T-cell (primary cell): ENCODE data around the gene TRMT13. TPM values are rescaled to one million over a fixed set of nuclear protein-coding genes. Genes with fewer than 3 reads are reported as not detected.
A peak's percentile ranks its signal among the peaks of the same experiment; 100 is the strongest.

Source experiments
- ATAC-seq, 4 experiments: fragments of 200-7000 bp in 3 of 4; fragments of 150-1000 bp in 1 of 4; cut with Tn5 transposase; replicated peaks in 1 of 4; 1 replicate in 3 of 4; 2 replicates in 1 of 4; pipeline ENCODE4 v1.10.0; 2021; ENCODE audit warnings: moderate library complexity in 3 of 4, mild to moderate bottlenecking in 2 of 4, moderate number of reproducible peaks in 1 of 4
- CTCF ChIA-PET, 2 donors: fragments of 300-600 bp; sonication (Branson Sonifier 250); formaldehyde crosslinking; loops; one replicate each; lab custom pipeline; 2022; ENCODE audit warnings: antibody characterized with exemption in 2 of 2; lab: Charles Lee
- POLR2A ChIA-PET, 2 donors: fragments of 300-600 bp; sonication (Branson Sonifier 250); formaldehyde crosslinking; loops; one replicate each; lab custom pipeline; 2022; ENCODE audit warnings: antibody characterized with exemption in 2 of 2; lab: Charles Lee
- DNase-seq, 35 experiments: peaks; one replicate each; pipeline versions ENCODE4 v3.0.0 to v3.0.0-alpha.2; 2013 to 2023
- H3K27ac ChIP-seq: one replicate; pipeline ENCODE4 v1.5.1; 2013; ENCODE audit warnings: low read length
- H3K27me3 ChIP-seq, 2 experiments: replicated peaks in 1 of 2; 1 replicate in 1 of 2; 2 replicates in 1 of 2; pipeline versions ENCODE4 v1.6.1 to v1.7.0; 2013; ENCODE audit warnings: low read length in 1 of 2, mixed read lengths in 1 of 2; ENCODE audit not compliant: control insufficient read depth in 2 of 2, insufficient read depth in 2 of 2; ENCODE audit errors: extremely low read depth in 1 of 2
- H3K36me3 ChIP-seq, 2 donors: 1 replicate in 1 of 2; 2 replicates in 1 of 2; pipeline versions ENCODE4 v1.6.1 to v1.7.0; 2013; ENCODE audit warnings: low read length in 1 of 2; ENCODE audit not compliant: control insufficient read depth in 2 of 2, insufficient read depth in 1 of 2; ENCODE audit errors: extremely low read depth in 1 of 2
- H3K4me1 ChIP-seq, 2 experiments: 1 replicate in 1 of 2; 2 replicates in 1 of 2; pipeline versions ENCODE4 v1.6.1 to v1.7.0; 2013; ENCODE audit warnings: low read length in 2 of 2, mixed read lengths in 1 of 2; ENCODE audit not compliant: insufficient read depth in 2 of 2, control insufficient read depth in 1 of 2; ENCODE audit errors: extremely low read depth in 1 of 2
- H3K4me3 ChIP-seq, 2 donors: 1 replicate in 1 of 2; 2 replicates in 1 of 2; pipeline versions ENCODE4 v1.5.1 to v1.7.0; 2013; ENCODE audit warnings: mild to moderate bottlenecking in 2 of 2, low read length in 1 of 2, moderate library complexity in 1 of 2; ENCODE audit not compliant: control insufficient read depth in 1 of 2; ENCODE audit errors: extremely low read depth in 1 of 2
- H3K9me3 ChIP-seq: 2 replicates; pipeline ENCODE4 v1.7.0; 2013
- H3K27ac Mint-ChIP-seq, 2 donors: one replicate each; pipeline ENCODE4 v1.8.0; 2020 to 2021; ENCODE audit warnings: mild to moderate bottlenecking in 2 of 2, mixed read lengths in 2 of 2
- H3K27me3 Mint-ChIP-seq, 2 donors: one replicate each; pipeline ENCODE4 v1.8.0; 2021 to 2022; ENCODE audit warnings: mixed read lengths in 2 of 2
- H3K36me3 Mint-ChIP-seq: one replicate; pipeline ENCODE4 v1.8.0; 2021; ENCODE audit warnings: mixed read lengths
- H3K4me1 Mint-ChIP-seq, 3 donors: one replicate each; pipeline ENCODE4 v1.8.0; 2020 to 2022; ENCODE audit warnings: mixed read lengths in 3 of 3, mild to moderate bottlenecking in 1 of 3
- H3K4me3 Mint-ChIP-seq, 3 donors: one replicate each; pipeline ENCODE4 v1.8.0; 2020 to 2022; ENCODE audit warnings: mild to moderate bottlenecking in 3 of 3, mixed read lengths in 3 of 3, moderate library complexity in 3 of 3
- H3K9me3 Mint-ChIP-seq, 3 donors: one replicate each; pipeline ENCODE4 v1.8.0; 2020 to 2022; ENCODE audit warnings: mixed read lengths in 3 of 3
- WGBS: methylation state at CpG from one replicate; pipeline ENCODE4 v1.1.5; 2013; ENCODE audit warnings: missing lambda C conversion rate; ENCODE audit not compliant: insufficient coverage; 5-methylcytosine and 5-hydroxymethylcytosine counted together
- total RNA-seq, 35 experiments: library from RNA in 6 of 35; stranded (reverse) in 6 of 35; fragments of 120-200 nt in 1 of 35; gene quantifications; one replicate each; pipeline versions ENCODE4 v1.2.1 to v1.2.4 and lab custom pipeline; 2013 to 2026

Gene TRMT13
- total RNA-seq, 5 donors from 2014 or later (not counting 1 experiment from before 2014, with no cell fraction given): 15.9 to 36.1 (median 33.0) TPM

GRCh38 chr1:100146958-100147357 lies 14.0 kb downstream of the TRMT13 start:
- H3K36me3 Mint-ChIP-seq: peaks cover 43% of the 10 kb centered on the region
- ATAC-seq (no peak), DNase-seq (no peak)
- no peak overlapping the region for H3K4me3 Mint-ChIP-seq
- Histone ChIP-seq H3K27me3 (no peaks in the 10 kb centered on the region), H3K4me3 (no peak overlapping the region), H3K4me1 (no peaks in the 10 kb centered on the region), H3K27ac (no peak overlapping the region), H3K9me3 (no peaks in the 10 kb centered on the region), H3K36me3 (peaks cover 0 to 63% of the 10 kb centered on the region in 2 donors)
- H3K4me1 Mint-ChIP-seq: peaks cover 4 to 10% (median 4%) of the 10 kb centered on the region in 3 donors
- WGBS: no CpG with 5 or more reads among the region's 1 CpG
- ChIA-PET CTCF (no interaction called here), POLR2A (no interaction called here)
- no peaks in the 10 kb centered on the region for H3K27me3 Mint-ChIP-seq
- no peaks in the 10 kb centered on the region for H3K9me3 Mint-ChIP-seq
- no peak overlapping the region for H3K27ac Mint-ChIP-seq

DNA sequence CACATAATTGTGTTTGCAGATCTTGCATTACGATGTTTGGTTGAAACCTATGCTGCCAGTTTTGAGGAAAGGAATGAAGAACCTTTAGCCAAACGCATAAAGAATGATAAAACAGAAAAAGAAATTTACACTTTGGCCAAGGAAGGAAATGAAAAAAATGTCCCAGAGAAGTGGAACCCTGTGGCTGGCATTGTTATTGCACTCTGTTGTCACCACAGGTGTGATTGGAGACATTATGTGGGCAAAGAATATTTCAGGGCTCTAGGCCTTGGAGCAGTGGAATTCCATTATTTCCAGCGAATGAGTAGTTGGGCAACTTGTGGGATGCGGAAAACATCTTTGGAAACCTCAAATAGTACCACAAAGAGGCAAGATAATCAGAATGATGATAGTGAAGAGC lies 14.9 kb downstream of the TRMT13 start:
- no peak overlapping the region for H3K27ac ChIP-seq
- ChIA-PET CTCF (no interaction called here), POLR2A (no interaction called here)
- H3K36me3 ChIP-seq: peaks cover 0 to 55% of the 10 kb centered on the region in 2 donors
- H3K9me3 Mint-ChIP-seq: no peaks in the 10 kb centered on the region
- H3K4me1 ChIP-seq: peaks cover 0 to 2% of the 10 kb centered on the region in 2 experiments
- H3K4me1 Mint-ChIP-seq: peaks cover 6 to 9% (median 8%) of the 10 kb centered on the region in 3 donors
- H3K27ac Mint-ChIP-seq: peak overlapping the region in 1 of 2 donors; percentile 38
- no peak overlapping the region for H3K4me3 ChIP-seq
- DNase-seq (no peak), ATAC-seq (no peak)
- no peaks in the 10 kb centered on the region for H3K27me3 Mint-ChIP-seq
- H3K9me3 ChIP-seq: no peaks in the 10 kb centered on the region
- H3K4me3 Mint-ChIP-seq: no peak overlapping the region
- H3K27me3 ChIP-seq: no peaks in the 10 kb centered on the region
- H3K36me3 Mint-ChIP-seq: peaks cover 35% of the 10 kb centered on the region
- WGBS: 92% methylated on average over 2 of the region's 4 CpGs

DNA sequence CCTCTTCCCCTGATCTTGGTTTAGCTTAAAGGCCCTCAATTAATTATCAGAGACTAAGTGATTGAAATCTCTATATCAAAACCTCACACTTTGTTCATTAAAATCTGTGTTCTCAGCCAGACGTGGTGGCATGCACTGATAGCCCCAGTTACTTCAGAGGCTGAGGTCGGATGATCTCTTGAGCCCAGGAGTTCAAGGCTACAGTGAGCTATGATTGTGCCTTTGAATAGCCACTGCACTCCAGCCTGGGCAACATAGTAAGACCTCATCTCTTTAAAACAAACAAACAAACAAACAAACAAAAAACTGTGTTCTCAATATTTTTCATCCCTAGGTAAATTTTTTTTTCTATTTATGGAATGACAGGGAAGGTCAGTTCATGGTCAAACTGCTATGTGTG lies 18.7 kb downstream of the TRMT13 start:
- peak overlapping the region; percentile 40 to 56 for H3K27ac Mint-ChIP-seq
- Histone ChIP-seq H3K36me3 (peaks cover 0 to 17% of the 10 kb centered on the region in 2 donors), H3K27me3 (no peaks in the 10 kb centered on the region), H3K4me3 (no peak overlapping the region), H3K27ac (no peak overlapping the region), H3K9me3 (no peaks in the 10 kb centered on the region), H3K4me1 (peaks cover 0 to 2% of the 10 kb centered on the region in 2 experiments)
- WGBS: 100% methylated on average over 1 of the region's 2 CpGs
- peaks cover 6 to 9% (median 8%) of the 10 kb centered on the region in 3 donors for H3K4me1 Mint-ChIP-seq
- ATAC-seq (no peak), DNase-seq (no peak)
- CTCF ChIA-PET: no interaction called here
- no peaks in the 10 kb centered on the region for H3K27me3 Mint-ChIP-seq
- POLR2A ChIA-PET: no interaction called here
- no peak overlapping the region for H3K4me3 Mint-ChIP-seq
- peaks cover 13% of the 10 kb centered on the region for H3K36me3 Mint-ChIP-seq
- no peaks in the 10 kb centered on the region for H3K9me3 Mint-ChIP-seq

- no peak for DNase-seq
- peak overlapping the region; percentile 53 to 56 for H3K27ac Mint-ChIP-seq
- POLR2A ChIA-PET: no interaction called here
- no peaks in the 10 kb centered on the region for H3K27me3 ChIP-seq
- peaks cover 0 to 2% of the 10 kb centered on the region in 2 experiments for H3K4me1 ChIP-seq
- H3K36me3 ChIP-seq: peaks cover 0 to 13% of the 10 kb centered on the region in 2 donors
- CTCF ChIA-PET: no interaction called here
- H3K36me3 Mint-ChIP-seq: peaks cover 11% of the 10 kb centered on the region
- WGBS: no CpG with 5 or more reads among the region's 4 CpGs
- no peak overlapping the region for H3K27ac ChIP-seq
- H3K9me3 ChIP-seq: no peaks in the 10 kb centered on the region
- H3K4me3 Mint-ChIP-seq: no peak overlapping the region
- H3K9me3 Mint-ChIP-seq: no peaks in the 10 kb centered on the region
- no peaks in the 10 kb centered on the region for H3K27me3 Mint-ChIP-seq
- H3K4me3 ChIP-seq: no peak overlapping the region
- peaks cover 6 to 9% (median 8%) of the 10 kb centered on the region in 3 donors for H3K4me1 Mint-ChIP-seq
- no peak for ATAC-seq
These were observed 19.3 kb downstream of the TRMT13 start for GRCh38 chr1:100152271-100152670.

DNA sequence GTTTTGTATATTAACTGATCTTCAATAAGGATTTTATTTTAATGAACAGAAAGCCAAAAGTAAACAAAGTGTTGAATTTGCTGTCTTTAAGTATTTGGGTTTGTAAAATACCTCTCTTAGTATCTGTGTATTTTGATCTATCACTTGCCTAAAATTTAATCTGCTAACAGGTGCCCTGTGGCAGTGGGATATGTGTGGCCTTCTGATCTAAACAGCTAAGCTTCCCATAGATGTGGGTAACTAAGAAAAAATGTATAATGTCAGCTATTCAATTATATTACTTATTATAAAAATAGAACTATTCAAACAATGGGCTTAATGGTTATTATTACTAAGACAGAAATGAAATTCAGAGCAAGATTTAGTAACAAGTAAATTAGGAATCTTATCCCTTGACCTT lies 29.9 kb downstream of the TRMT13 start:
- ChIA-PET POLR2A (interaction anchor here in 1 of 2 donors (0.6 kb wide), 1 partner anchor 255 kb away, joined by 5 read pairs; no protein-coding TSS in a partner anchor), CTCF (no interaction called here)
- ATAC-seq (no peak), DNase-seq (no peak)
- H3K4me3 Mint-ChIP-seq: no peak overlapping the region
- Histone ChIP-seq H3K27me3 (no peaks in the 10 kb centered on the region), H3K4me3 (no peak overlapping the region), H3K4me1 (no peaks in the 10 kb centered on the region), H3K27ac (no peak overlapping the region), H3K36me3 (no peaks in the 10 kb centered on the region), H3K9me3 (no peaks in the 10 kb centered on the region)
- peaks cover 6% of the 10 kb centered on the region for H3K36me3 Mint-ChIP-seq
- H3K4me1 Mint-ChIP-seq: no peaks in the 10 kb centered on the region
- H3K27ac Mint-ChIP-seq: no peak overlapping the region
- no peaks in the 10 kb centered on the region for H3K27me3 Mint-ChIP-seq
- H3K9me3 Mint-ChIP-seq: no peaks in the 10 kb centered on the region

GRCh38 chr1:100164216-100164615 lies 31.3 kb downstream of the TRMT13 start:
- H3K27me3 Mint-ChIP-seq: no peaks in the 10 kb centered on the region
- no peak overlapping the region for H3K27ac ChIP-seq
- H3K27me3 ChIP-seq: no peaks in the 10 kb centered on the region
- no peaks in the 10 kb centered on the region for H3K9me3 Mint-ChIP-seq
- no peak overlapping the region for H3K4me3 Mint-ChIP-seq
- no peaks in the 10 kb centered on the region for H3K9me3 ChIP-seq
- peaks cover 6% of the 10 kb centered on the region for H3K36me3 Mint-ChIP-seq
- H3K4me1 ChIP-seq: no peaks in the 10 kb centered on the region
- no peaks in the 10 kb centered on the region for H3K36me3 ChIP-seq
- ATAC-seq (no peak), DNase-seq (no peak)
- no peak overlapping the region for H3K27ac Mint-ChIP-seq
- WGBS: 40% methylated on average over 1 of the region's 2 CpGs
- H3K4me1 Mint-ChIP-seq: no peaks in the 10 kb centered on the region
- H3K4me3 ChIP-seq: no peak overlapping the region
- CTCF ChIA-PET: interaction anchor here in 1 of 2 donors (0.5 kb wide), 1 partner anchor 45 kb away, joined by 4 read pairs; no protein-coding TSS in a partner anchor
- POLR2A ChIA-PET: interaction anchor here in 1 of 2 donors (0.5 to 0.6 kb wide), 2 partner anchors 11 to 92 kb away, joined by 3 read pairs; no protein-coding TSS in a partner anchor
